Measurements from ENCODE around the gene ANKMY2. TPM values are rescaled to one million over a fixed set of nuclear protein-coding genes. Genes with fewer than 3 reads are reported as not detected.
A peak's percentile ranks its signal among the peaks of the same experiment; 100 is the strongest.

ANKMY2 gene
- total RNA-seq, 2 experiments from 2014 or later: 11.5 to 13.1 TPM

GRCh38 chr7:16651396-16652239 lies 6.1 kb upstream of the ANKMY2 start:
- DNase-seq: no peak

GRCh38 chr7:16650266-16650665 lies 4.7 kb upstream of the ANKMY2 start:
- CTCF ChIA-PET: no interaction called here
- no peaks in the 10 kb centered on the region for H3K9me3 Mint-ChIP-seq (ENCODE audit: low read depth)
- no peak for DNase-seq

More at GRCh38 chr7:16651396-16652239, 6.1 kb upstream of the ANKMY2 start:
- peaks cover 51% of the 10 kb centered on the region for H3K4me1 Mint-ChIP-seq
- H3K9me3 Mint-ChIP-seq (ENCODE audit: low read depth): no peaks in the 10 kb centered on the region
- no peak overlapping the region for H3K27ac Mint-ChIP-seq
- CTCF ChIA-PET: no interaction called here
- no peak for ATAC-seq
- no peaks in the 10 kb centered on the region for H3K27me3 Mint-ChIP-seq
- H3K36me3 Mint-ChIP-seq: peaks cover 16% of the 10 kb centered on the region
- H3K4me3 Mint-ChIP-seq: no peak overlapping the region

GRCh38 chr7:16649196-16649595 lies 3.6 kb upstream of the ANKMY2 start:
- Mint-ChIP-seq H3K9me3 (ENCODE audit: low read depth) (no peaks in the 10 kb centered on the region), H3K36me3 (peaks cover 10% of the 10 kb centered on the region), H3K27me3 (no peaks in the 10 kb centered on the region), H3K4me3 (no peak overlapping the region), H3K27ac (no peak overlapping the region), H3K4me1 (peaks cover 55% of the 10 kb centered on the region)
- CTCF ChIA-PET: no interaction called here
- no peak for ATAC-seq
- DNase-seq: no peak

More at GRCh38 chr7:16650266-16650665, 4.7 kb upstream of the ANKMY2 start:
- H3K36me3 Mint-ChIP-seq: peaks cover 10% of the 10 kb centered on the region
- ATAC-seq: no peak
- no peaks in the 10 kb centered on the region for H3K27me3 Mint-ChIP-seq
- no peak overlapping the region for H3K27ac Mint-ChIP-seq
- peaks cover 49% of the 10 kb centered on the region for H3K4me1 Mint-ChIP-seq
- no peak overlapping the region for H3K4me3 Mint-ChIP-seq

- DNase-seq (no peak), ATAC-seq (no peak)
- Mint-ChIP-seq H3K4me1 (peaks cover 61% of the 10 kb centered on the region), H3K4me3 (no peak overlapping the region), H3K36me3 (peaks cover 10% of the 10 kb centered on the region), H3K9me3 (ENCODE audit: low read depth) (no peaks in the 10 kb centered on the region), H3K27ac (peak overlapping the region; percentile 25), H3K27me3 (no peaks in the 10 kb centered on the region)
- CTCF ChIA-PET: no interaction called here
These were observed 3.0 kb upstream of the ANKMY2 start for GRCh38 chr7:16648551-16648950.

GRCh38 chr7:16647435-16647960 lies 1.9 kb upstream of the ANKMY2 start:
- Mint-ChIP-seq H3K9me3 (ENCODE audit: low read depth) (no peaks in the 10 kb centered on the region), H3K4me1 (peaks cover 67% of the 10 kb centered on the region), H3K36me3 (peaks cover 10% of the 10 kb centered on the region), H3K27ac (peak overlapping the region; percentile 82), H3K27me3 (no peaks in the 10 kb centered on the region), H3K4me3 (peak overlapping the region; percentile 86)
- DNase-seq (no peak), ATAC-seq (no peak)
- CTCF ChIA-PET: no interaction called here

GRCh38 chr7:16646472-16647072 lies 1.0 kb upstream of the ANKMY2 start:
- no peaks in the 10 kb centered on the region for H3K9me3 Mint-ChIP-seq (ENCODE audit: low read depth)
- peaks cover 62% of the 10 kb centered on the region for H3K4me1 Mint-ChIP-seq
- DNase-seq (no peak), ATAC-seq (no peak)
- CTCF ChIA-PET: interaction anchor here (1.9 kb wide), 1 partner anchor 226 kb away, joined by 4 read pairs; the partner anchor contains the start of gene CRPPA
- H3K27ac Mint-ChIP-seq: peak overlapping the region; percentile 96
- peak overlapping the region; percentile 86 for H3K4me3 Mint-ChIP-seq
- peaks cover 15% of the 10 kb centered on the region for H3K36me3 Mint-ChIP-seq
- no peaks in the 10 kb centered on the region for H3K27me3 Mint-ChIP-seq

- CTCF ChIA-PET: interaction anchor here (0.8 to 1.9 kb wide), 3 partner anchors 19 to 224 kb away, joined by 3 to 4 read pairs (median 4); partner anchors contain the start of gene CRPPA
- DNase-seq: peak; percentile 81
- Mint-ChIP-seq H3K4me1 (peaks cover 50% of the 10 kb centered on the region), H3K9me3 (ENCODE audit: low read depth) (no peaks in the 10 kb centered on the region), H3K27me3 (no peaks in the 10 kb centered on the region), H3K36me3 (peaks cover 13% of the 10 kb centered on the region), H3K4me3 (peak overlapping the region; percentile 86), H3K27ac (peak overlapping the region; percentile 96)
- peak; percentile 38 for ATAC-seq
These were observed 640 bp downstream of the ANKMY2 start for GRCh38 chr7:16644636-16645592.

- CTCF ChIA-PET: interaction anchor here (1.0 kb wide), 1 partner anchor 20 kb away, joined by 3 read pairs; no protein-coding TSS in a partner anchor
- peaks cover 47% of the 10 kb centered on the region for H3K4me1 Mint-ChIP-seq
- H3K27me3 Mint-ChIP-seq: no peaks in the 10 kb centered on the region
- H3K36me3 Mint-ChIP-seq: peaks cover 11% of the 10 kb centered on the region
- no peaks in the 10 kb centered on the region for H3K9me3 Mint-ChIP-seq (ENCODE audit: low read depth)
- peak overlapping the region; percentile 86 for H3K4me3 Mint-ChIP-seq
- ATAC-seq: no peak
- peak overlapping the region; percentile 96 for H3K27ac Mint-ChIP-seq
- no peak for DNase-seq
These were observed 1.4 kb downstream of the ANKMY2 start for GRCh38 chr7:16644157-16644556.

GRCh38 chr7:16638282-16639280 lies 7.0 kb downstream of the ANKMY2 start:
- ATAC-seq: no peak
- H3K36me3 Mint-ChIP-seq: peaks cover 24% of the 10 kb centered on the region
- H3K4me1 Mint-ChIP-seq: peaks cover 11% of the 10 kb centered on the region
- no peaks in the 10 kb centered on the region for H3K9me3 Mint-ChIP-seq (ENCODE audit: low read depth)
- H3K27me3 Mint-ChIP-seq: no peaks in the 10 kb centered on the region
- H3K27ac Mint-ChIP-seq: no peak overlapping the region
- no peak for DNase-seq
- CTCF ChIA-PET: no interaction called here
- H3K4me3 Mint-ChIP-seq: no peak overlapping the region

- Mint-ChIP-seq H3K9me3 (ENCODE audit: low read depth) (no peaks in the 10 kb centered on the region), H3K4me3 (no peak overlapping the region), H3K27ac (no peak overlapping the region), H3K27me3 (no peaks in the 10 kb centered on the region), H3K4me1 (peaks cover 2% of the 10 kb centered on the region), H3K36me3 (peaks cover 26% of the 10 kb centered on the region)
- DNase-seq (no peak), ATAC-seq (no peak)
- CTCF ChIA-PET: interaction anchor here (1.6 kb wide), 1 partner anchor 17 kb away, joined by 4 read pairs; no protein-coding TSS in a partner anchor
These were observed 8.2 kb downstream of the ANKMY2 start for GRCh38 chr7:16637379-16637778.

- CTCF ChIA-PET: interaction anchor here (1.6 kb wide), 1 partner anchor 16 kb away, joined by 4 read pairs; no protein-coding TSS in a partner anchor
- Mint-ChIP-seq H3K27me3 (no peaks in the 10 kb centered on the region), H3K27ac (no peak overlapping the region), H3K4me1 (no peaks in the 10 kb centered on the region), H3K9me3 (ENCODE audit: low read depth) (no peaks in the 10 kb centered on the region), H3K4me3 (no peak overlapping the region), H3K36me3 (peaks cover 25% of the 10 kb centered on the region)
- DNase-seq (no peak), ATAC-seq (no peak)
These were observed 8.9 kb downstream of the ANKMY2 start for GRCh38 chr7:16636555-16637101.
